ENCODE results near the gene TGFBR1.

GRCh38 chr9:99144966-99145365 is 40.1 kb downstream of the TGFBR1 start:
- TF ChIP-seq CTCF (IDR thresholded peaks at IDR 0.05; ENCODE audit: low read length) (no peak), EZH2phosphoT487 (IDR thresholded peaks at IDR 0.05; ENCODE audit: low read length) (no peak), EZH2 (optimal IDR thresholded peaks at IDR 0.05; ENCODE audit: low read depth, low read length) (no peak)

Data from MM.1S (cell line).